HG03439 (cell line): ENCODE data around the gene PPP2R2B.
"Not testable (repeated sequence)": the region's sequence is repeated elsewhere in the genome, so short reads cannot be mapped to it uniquely, and the experiment has no call there.

Experiments used
- ATAC-seq: cut with Tn5 transposase; IDR thresholded peaks from one replicate; pipeline ENCODE4 v1.9.1; 2021; ENCODE audit warnings: mild to moderate bottlenecking, moderate library complexity; ENCODE audit not compliant: unreplicated experiment

PPP2R2B gene

DNA sequence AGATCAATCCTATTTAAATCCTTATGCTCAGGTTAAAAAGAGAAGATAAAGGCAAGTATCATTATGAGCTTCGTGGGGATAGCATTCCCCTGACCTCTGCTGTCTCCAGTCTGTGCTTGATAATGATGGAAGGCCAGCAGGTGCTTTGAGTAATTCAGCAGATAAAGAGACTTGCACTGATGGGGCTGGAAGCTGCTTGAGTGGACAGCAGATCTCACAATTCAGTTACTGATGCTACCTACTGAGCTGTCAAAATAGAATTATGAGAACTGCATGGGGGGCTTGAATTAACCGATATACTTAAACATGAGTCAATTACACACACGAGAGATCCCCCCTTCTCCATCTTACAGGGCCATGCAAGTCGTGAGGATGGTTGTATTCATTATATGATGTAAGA lies 254.9 kb downstream of the PPP2R2B start:
- no peak for ATAC-seq

DNA sequence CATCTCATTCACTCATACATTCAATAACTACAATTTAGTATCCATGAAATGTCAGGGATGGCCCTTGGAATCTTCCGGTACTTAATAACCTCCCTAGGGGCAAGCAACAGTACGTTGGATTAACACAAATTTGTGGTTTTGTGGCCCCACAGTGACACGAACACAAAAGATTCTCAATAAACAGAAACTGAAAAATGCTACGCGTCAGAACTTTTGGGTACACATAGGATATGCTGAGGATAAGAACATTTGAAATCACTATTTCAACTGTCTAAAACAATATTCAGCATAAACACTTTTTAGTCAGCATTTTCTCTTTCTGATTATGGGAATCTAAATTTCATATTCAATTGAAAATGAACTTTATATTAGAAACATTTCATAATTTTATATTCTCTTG lies 255.5 kb downstream of the PPP2R2B start:
- no peak for ATAC-seq

DNA sequence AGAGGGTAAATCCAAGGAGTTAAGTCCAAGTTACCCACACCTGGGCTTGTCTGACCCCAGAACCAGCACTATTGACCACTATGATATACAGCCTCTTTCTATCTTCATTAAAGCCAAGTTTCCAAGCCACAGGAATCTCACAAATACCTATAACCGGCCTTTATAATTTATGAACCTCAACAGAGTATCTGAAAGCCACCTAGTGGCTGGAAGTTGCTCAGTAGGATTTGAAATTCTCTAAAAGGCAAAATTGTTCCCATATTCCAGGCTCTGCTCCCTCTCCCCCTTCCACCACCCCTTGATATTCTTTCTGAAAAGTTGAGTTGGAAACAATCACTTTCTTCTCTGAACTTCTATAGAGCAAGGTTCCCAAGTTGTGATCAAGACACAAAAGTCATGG lies 256.2 kb downstream of the PPP2R2B start:
- ATAC-seq: no peak

DNA sequence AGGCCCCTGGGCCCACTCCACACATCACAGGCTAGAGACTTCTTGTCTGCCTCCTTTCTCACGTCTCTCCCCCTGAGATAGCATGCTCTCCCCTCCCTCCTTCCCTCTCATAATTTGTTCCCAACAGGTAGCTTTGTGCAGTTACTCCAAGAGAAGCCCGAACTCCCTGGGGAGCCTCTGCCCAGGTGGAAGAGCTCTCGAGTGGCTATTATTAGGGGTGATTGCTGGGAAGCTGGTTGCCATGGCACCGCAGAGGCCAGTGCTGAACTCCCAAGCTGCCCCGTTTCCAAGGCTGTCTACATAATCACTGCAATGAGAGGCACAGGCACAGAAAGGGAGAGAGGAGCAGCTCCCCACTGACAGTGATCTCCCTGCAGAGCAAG lies 257.9 kb downstream of the PPP2R2B start:
- no peak for ATAC-seq

DNA sequence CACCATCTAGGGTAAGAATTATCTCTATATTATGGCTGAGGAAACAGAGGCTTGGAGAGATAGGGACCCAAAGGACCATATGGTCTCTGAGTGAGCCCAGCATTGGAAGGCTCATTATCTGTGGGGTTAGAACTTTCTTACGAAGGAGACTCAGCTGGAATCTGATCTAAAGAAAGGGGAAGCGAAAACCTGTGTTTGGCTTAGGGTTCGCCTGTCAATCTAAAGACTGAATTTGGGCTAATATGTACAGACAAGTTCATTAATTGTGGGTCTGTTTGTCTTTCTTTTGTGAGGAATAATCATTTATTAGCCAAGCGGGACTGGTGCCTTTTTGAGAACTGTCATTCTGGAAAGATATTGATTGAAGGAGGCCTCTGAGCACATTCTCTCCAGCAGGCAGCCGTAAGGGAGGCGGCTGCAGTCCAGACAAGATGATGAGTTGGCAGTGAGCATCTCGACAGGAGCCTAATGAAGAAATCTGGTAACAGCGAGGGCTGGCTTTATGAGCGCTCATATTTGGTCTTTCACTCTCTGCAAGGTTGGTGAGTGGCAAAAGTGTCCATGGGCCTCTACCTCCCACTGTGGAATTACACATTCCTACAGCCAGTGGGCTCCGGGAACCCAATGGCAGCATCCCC lies 258.4 kb downstream of the PPP2R2B start:
- no peak for ATAC-seq

DNA sequence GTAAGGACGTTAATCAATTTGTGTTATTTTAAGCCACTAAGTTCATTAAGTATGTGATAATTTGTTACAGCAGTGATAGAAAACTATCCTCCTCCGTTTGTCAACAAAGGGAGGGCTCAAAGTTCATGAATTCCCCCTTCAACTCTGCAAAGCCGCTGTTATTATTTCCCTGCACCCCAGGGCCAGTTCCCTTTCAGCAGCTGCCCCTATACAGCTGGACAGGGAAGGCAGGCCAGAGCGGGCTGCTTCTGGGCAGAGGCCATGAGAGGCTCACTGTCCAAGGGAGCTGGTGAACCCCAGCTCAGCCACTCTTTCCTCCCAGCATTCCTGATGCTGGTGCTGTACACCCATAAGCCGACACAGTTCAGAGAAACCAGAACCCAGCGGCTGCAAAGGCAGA lies 260.1 kb downstream of the PPP2R2B start:
- no peak for ATAC-seq

DNA sequence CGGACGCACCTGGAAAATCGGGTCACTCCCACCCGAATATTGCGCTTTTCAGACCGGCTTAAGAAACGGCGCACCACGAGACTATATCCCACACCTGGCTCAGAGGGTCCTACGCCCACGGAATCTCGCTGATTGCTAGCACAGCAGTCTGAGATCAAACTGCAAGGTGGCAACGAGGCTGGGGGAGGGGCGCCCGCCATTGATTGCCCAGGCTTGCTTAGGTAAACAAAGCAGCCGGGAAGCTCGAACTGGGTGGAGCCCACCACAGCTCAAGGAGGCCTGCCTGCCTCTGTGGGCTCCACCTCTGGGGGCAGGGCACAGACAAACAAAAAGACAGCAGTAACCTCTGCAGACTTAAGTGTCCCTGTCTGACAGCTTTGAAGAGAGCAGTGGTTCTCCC lies 268.8 kb downstream of the PPP2R2B start:
- not testable (repeated sequence) for ATAC-seq

DNA sequence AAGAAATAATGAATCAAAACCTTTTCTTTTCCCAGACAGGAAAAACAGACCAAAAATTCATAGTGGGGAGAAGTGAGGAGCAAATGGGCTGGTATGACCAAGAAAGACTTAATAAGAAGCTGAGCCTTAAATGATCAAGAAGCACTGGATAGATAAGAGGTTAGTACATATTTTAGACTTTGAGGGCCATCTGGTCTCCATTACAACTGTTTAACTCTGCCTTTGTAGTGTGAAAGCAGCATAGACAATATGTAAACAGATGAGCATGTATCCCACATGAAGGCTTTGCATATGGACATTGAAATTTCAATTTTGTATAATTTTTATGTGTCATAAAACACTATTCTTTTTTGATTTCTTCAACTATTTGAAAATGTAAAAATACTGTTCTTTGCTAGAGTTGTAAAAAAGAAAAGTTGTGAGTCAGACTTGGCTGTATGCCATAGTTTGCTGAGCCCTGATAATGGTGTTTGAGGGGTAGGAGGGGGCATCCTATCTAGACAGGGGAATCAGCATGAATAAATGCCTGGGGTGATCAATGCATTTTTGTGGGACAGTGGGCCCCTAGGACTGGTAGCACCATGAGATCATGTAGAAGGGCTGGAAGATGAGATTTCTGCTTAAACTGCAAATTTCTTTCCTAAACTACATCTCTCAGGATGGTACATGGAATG lies 270.8 kb downstream of the PPP2R2B start:
- ATAC-seq: no peak

DNA sequence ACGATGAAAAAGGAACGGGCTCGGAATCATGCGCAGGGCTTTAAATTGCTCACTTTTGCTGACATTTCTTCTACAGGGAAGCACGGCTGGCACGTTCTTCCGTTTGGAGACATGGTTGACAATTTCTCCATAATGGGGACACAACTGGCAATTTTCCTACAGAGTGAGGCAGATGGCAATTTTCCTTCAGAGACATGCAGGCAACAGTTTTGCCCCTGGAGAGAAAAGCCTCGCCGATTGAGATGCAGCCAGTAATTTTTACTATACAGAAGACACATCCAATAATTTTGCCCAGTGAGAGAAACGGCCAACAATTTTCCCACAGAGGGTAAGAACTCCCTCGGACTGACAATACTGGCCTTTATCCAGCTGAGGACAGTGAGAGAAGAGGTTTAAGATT lies 271.7 kb downstream of the PPP2R2B start:
- ATAC-seq: no peak

DNA sequence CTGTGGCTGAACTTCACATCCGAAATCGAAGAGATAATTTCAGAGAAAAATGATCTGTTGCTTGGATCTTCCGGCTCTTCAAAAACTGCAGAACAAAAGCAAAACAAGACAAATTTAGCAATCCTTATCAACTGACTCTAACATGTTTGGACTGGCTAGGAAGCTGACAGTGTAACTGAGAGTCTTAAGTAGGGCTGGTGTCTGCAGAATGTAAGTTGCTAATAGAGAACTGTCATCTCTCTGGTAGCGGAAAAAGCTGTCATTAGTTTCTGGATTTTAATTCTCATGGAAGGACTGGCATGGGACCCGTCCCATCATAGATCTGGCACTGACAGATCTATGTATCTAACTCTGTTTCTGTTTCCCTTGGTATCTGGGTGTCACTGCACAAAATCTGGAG lies 278.2 kb downstream of the PPP2R2B start:
- no peak for ATAC-seq

DNA sequence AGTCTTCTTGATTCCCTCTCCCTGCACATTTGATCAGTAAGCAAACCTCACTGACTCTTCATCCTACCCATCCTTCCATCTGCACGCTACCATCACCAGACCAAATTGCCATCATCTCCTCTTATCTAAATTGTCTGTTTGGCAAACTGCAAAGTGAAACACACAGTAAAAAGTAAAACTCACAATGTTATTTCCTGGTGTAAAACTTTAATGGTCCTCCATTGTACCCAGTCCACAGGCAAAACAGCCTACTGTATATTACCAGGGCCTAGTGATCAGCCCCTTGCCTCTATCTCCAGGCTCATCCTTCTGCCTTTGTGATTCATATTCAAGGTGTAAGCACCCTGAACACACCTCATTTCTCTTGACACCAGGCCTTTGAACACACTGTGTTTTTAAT lies 279.3 kb downstream of the PPP2R2B start:
- no peak for ATAC-seq

DNA sequence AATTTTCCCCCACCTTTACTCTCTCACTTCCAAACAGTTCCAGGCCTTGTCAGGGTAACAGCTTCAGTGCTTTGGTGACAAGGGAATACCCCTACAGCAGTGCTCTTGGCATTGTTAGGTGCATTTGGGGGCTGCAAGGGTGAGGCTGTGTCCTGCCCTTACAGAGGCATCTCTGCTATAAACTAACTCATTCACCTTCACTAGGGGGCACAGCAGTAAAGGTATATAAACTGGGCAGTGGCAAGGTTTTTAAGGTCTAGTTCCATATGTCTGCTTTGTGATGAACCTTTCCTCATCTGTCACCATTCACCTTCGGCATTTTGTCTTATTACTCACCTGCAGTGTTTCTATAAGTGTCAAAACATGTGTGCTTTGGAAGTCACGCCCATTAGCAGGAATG lies 283.5 kb downstream of the PPP2R2B start:
- ATAC-seq: no peak

DNA sequence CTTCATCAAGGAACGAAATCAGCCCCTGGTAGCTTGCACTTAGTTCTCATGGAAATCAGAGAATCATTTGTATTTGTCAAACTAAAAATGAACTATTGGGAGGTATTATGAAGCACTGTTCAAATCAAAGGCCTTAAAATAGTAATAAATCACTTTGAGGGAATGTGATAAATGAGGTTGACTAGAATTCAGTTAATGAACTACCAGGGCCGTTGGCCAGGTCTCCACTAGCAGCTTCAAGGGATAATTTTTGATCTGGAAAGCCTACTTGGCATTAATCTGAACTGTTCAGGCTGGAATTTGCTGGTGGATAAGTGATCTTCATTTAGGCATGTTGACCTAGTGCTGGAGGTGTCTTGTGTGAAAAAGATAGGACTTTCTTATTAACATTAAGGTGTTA lies 286.2 kb downstream of the PPP2R2B start:
- no peak for ATAC-seq

DNA sequence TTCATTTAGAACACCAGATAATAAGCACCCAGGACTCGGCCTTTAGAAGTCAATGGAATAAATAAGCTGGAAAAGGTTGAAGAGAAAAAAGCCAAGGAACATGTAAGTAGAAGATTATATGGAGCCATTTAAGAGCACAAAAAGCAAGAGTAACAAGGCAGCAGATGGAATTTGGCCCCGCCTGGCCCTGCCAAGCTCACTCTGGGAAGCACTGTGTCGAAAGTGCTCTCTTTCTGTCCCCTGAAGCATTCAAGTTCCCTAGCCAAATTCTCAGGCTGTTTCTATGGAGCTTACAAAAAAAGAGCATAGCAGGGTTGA lies 289.6 kb downstream of the PPP2R2B start:
- no peak for ATAC-seq

DNA sequence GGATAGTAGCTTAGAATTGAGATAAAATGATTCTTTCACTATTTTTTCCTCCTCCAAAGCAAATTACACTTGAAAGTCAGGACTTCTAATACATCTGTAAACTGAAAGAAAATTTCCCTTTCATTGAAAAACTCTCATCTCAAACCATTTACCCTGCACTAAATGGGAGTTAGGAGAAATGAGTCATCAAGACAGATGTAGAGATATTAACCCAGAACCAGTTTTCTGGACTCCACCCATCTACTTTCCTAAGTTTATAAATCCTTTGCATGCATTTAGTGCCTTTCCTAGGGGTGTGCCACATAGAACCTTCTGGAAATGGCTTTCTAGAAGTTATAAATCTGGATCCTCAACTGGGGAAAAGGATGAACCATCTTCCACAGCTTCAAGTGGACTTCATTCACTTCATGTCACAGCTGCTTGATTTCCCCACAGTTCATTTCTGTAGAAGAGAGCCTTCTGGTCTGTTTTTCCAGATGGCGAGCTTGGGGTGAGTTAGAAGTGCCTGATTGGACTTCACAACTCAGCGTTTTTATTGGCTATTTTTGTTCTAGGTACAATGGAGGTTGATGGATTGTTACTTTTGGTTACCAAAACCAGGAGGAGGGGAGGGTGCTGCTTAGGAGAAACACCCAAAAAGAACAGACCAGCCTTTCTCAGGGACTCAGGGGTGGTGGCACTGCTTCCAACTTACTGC lies 290.1 kb downstream of the PPP2R2B start:
- no peak for ATAC-seq

DNA sequence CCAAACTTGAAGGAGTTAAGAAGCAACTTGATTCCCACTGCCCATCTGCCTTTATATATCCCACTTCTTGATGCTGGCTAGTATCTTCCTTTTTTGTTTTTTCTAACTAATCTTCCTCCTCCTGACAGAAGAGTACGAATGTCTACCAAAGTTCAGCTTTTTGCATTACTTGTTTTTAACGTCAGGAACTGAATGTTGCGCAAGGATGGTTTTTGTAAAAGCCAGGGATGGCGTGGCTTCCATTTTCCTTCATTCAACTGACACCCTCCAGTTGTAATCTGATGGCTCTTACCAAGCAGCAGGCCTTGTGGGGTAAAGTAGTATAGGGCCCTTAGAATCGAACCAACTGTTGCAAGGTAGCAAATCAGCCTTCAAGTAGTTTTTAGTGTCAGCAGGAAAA lies 291.8 kb downstream of the PPP2R2B start:
- no peak for ATAC-seq

DNA sequence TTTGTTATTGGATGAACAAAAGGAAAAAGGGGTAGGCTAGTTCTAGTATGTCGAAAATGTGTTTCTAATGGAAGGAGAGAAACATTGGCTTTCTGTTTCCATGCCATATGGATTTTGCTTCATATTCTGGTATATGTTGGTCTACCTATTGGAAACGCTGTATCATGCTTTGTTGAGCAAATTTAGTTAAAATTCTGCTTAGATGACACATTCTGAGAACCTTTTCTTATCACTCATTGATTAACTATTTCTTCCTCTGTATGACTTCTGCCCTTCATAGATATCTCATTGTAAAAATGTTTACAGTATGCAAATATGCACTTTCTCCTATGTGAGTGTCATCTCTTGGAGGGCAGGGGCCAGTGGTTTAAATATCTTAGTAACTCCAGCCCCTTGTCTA lies 293.8 kb downstream of the PPP2R2B start:
- no peak for ATAC-seq

DNA sequence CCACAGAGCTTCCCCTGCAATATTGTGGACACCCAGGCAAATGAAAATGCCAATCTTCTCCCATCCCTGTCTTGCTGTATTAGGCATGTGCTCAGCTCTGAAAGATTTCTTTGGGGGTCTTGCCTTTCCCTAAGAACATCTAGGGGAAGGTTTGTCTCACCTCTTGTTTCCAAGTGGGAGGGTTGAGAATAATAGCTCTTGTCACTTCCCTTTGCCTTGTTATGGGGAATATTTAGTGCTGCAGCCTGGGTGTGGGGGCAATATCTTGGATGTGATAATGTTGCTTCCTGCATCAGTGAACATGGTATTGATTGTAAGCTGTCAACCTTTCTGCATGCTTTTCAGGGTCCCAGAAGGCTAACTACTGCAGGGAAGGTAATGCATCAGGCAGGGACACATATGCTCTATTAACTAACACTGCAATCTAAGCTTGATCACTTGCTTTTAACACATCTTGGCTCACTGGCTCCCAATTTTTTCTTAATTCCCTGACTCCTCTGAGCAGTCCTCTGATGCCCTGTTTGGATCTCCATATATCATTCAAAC lies 296.4 kb downstream of the PPP2R2B start:
- ATAC-seq: no peak

DNA sequence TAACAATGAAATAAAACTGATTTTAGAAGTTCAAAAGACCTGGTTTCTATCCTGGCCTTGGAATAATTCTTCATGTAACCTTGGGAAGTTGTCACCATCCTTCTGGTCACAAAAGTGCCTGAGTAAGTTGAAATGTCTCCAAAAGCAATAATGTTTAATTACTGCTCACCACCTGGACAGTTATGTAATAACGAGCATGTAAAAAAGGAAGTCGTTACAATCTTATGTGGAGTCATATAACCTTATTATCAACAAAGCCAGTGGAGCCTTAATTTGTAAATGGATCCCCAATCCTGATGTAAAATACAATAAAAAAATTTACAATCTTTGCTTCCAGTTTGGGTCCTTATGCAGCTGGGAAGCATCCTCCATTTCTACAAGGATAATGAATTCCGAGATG lies 298.3 kb downstream of the PPP2R2B start:
- no peak for ATAC-seq

DNA sequence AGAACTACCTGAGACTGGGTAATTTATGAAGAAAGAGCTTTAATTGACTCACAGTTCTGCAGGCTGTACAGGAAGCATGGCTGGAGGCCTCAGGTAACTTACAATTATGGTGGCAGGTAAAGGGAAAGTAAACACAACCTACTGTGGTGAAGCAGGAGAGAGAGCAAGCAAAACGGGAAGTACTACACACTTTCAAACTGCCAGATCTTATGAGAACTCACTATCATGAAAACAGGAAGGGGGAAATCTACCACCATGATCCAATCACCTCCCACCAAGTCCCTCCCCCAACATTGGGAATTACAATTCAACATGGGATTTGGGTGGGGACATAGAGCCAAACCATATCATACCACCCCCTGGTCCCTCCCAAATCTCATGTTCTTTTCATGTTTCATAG lies 303.8 kb downstream of the PPP2R2B start:
- ATAC-seq: no peak

DNA sequence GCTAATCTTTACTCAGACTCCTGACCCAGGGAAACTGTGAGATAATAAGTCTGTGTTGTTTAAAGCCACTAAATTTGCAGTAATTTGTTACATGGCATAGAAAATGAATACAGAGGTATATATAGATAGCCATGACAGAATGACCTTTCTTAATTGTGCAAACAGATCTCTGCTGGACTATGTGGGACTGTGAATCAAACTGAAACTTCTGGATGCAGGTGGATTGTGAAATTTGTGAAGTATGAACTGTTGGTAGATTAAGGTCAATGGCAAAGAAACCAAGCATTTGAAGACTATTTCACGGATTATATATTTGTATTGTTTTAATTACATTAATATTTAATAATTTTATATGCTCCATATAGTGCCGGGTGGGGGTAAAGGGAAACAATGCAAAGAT lies 310.4 kb downstream of the PPP2R2B start:
- no peak for ATAC-seq

DNA sequence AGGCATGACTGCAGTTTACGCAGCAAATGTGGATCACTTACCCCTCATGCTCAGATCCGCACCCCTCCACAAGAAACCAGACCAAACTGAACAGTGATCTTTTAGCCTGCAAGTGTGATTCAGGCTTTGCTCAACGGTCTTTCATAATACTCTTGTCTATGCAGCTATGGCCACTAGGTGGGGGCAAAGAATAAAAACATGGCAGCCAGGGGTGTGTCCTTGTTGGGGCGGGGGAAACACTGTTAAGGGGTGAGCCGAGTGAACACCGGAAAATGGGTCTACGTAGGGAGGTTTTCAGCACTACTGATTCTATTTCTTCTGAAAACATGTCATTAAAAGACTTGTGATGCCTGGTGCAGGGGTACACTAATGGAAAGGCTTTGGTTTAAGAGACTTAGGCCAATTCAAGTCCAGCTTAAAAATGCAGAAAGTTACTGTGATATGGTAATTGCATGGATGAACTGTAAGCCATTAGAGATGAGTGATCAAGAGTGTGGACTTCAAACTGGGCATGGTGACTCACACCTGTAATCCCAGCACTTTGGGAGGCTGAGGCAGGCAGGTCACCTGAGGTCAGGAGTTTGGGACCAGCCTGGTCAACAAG lies 312.7 kb downstream of the PPP2R2B start:
- peak; percentile 86 for ATAC-seq
